NCI-H1436 treated with DMSO at 0.1 percent for 48 hours (cell line): Measurements from ENCODE around the gene EOLA2.
"Not testable (repeated sequence)": the region's sequence is repeated elsewhere in the genome, so short reads cannot be mapped to it uniquely, and the experiment has no call there.

ENCODE experiments used
- DNase-seq: peaks from one replicate; lab custom pipeline; 2025; lab: John Stamatoyannopoulos, UW

Gene EOLA2

GRCh38 chrX:149932970-149933369, 5.3 kb downstream of the EOLA2 start:
- DNase-seq: not testable (repeated sequence)

- DNase-seq: not testable (repeated sequence)
Observed at GRCh38 chrX:149932150-149932549, 6.1 kb downstream of the EOLA2 start.

- DNase-seq: not testable (repeated sequence)
Observed at GRCh38 chrX:149931355-149931754, 6.9 kb downstream of the EOLA2 start.

GRCh38 chrX:149929400-149929799, 8.9 kb downstream of the EOLA2 start, which contains the start of gene HSFX4:
Gene HSFX4, plus strand, starts transcription at chrX:149929573. Its CDS starts 72 bp downstream, at chrX:149929645.
- not testable (repeated sequence) for DNase-seq

- DNase-seq: not testable (repeated sequence)
Observed at GRCh38 chrX:149928635-149929034, 9.7 kb downstream of the EOLA2 start.

GRCh38 chrX:149927964-149928258, 10.4 kb downstream of the EOLA2 start:
- DNase-seq: not testable (repeated sequence)

- not testable (repeated sequence) for DNase-seq
Observed at GRCh38 chrX:149927245-149927963, 10.9 kb downstream of the EOLA2 start.

GRCh38 chrX:149924434-149924833, 13.9 kb downstream of the EOLA2 start:
- DNase-seq: not testable (repeated sequence)

- not testable (repeated sequence) for DNase-seq
Observed at GRCh38 chrX:149923836-149924235, 14.5 kb downstream of the EOLA2 start.

GRCh38 chrX:149916745-149917392, 21.4 kb downstream of the EOLA2 start:
- no peak for DNase-seq

GRCh38 chrX:149910178-149910695, 28.1 kb downstream of the EOLA2 start:
- DNase-seq: no peak

- DNase-seq: no peak
Observed at GRCh38 chrX:149909324-149910177, 28.7 kb downstream of the EOLA2 start.

GRCh38 chrX:149908727-149909126, 29.6 kb downstream of the EOLA2 start:
- no peak for DNase-seq

GRCh38 chrX:149908308-149908707, 30.0 kb downstream of the EOLA2 start:
- DNase-seq: no peak

- no peak for DNase-seq
Observed at GRCh38 chrX:149903889-149904748, 34.2 kb downstream of the EOLA2 start.

GRCh38 chrX:149898554-149898953, 39.7 kb downstream of the EOLA2 start:
- DNase-seq: no peak

GRCh38 chrX:149890828-149891227, 47.5 kb downstream of the EOLA2 start:
- not testable (repeated sequence) for DNase-seq
